ENCODE measurements around the gene IQSEC3.
"Not testable (repeated sequence)": the region's sequence is repeated elsewhere in the genome, so short reads cannot be mapped to it uniquely, and the experiment has no call there.

The IQSEC3 gene

DNA sequence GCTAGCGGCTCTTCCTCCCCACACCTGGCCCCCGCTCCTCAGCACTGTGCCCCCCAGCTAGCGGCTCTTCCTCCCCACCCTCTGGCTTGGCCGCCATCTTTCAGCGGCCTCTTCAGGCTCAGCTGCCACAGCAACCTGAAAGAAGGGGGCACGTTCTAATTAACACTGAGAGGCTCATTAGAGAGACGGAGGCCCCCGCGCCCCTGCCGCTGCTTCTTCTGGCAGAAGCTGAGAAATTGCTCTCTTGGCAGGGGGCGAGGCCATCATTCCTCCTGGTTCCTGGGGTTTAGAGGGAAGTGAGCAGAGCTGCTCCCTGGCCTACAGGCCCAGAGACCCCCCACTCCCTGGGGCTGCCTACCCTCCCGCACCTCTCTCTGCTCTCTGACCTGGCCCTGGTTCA is 64.4 kb downstream of the IQSEC3 start:
- H3K9me3 Mint-ChIP-seq = no peaks in the 10 kb centered on the region
- H3K27ac Mint-ChIP-seq = no peak overlapping the region
- no peak overlapping the region for H3K4me3 Mint-ChIP-seq
- H3K36me3 Mint-ChIP-seq = no peaks in the 10 kb centered on the region
- no peaks in the 10 kb centered on the region for H3K27me3 Mint-ChIP-seq
- H3K4me1 Mint-ChIP-seq = no peaks in the 10 kb centered on the region

DNA sequence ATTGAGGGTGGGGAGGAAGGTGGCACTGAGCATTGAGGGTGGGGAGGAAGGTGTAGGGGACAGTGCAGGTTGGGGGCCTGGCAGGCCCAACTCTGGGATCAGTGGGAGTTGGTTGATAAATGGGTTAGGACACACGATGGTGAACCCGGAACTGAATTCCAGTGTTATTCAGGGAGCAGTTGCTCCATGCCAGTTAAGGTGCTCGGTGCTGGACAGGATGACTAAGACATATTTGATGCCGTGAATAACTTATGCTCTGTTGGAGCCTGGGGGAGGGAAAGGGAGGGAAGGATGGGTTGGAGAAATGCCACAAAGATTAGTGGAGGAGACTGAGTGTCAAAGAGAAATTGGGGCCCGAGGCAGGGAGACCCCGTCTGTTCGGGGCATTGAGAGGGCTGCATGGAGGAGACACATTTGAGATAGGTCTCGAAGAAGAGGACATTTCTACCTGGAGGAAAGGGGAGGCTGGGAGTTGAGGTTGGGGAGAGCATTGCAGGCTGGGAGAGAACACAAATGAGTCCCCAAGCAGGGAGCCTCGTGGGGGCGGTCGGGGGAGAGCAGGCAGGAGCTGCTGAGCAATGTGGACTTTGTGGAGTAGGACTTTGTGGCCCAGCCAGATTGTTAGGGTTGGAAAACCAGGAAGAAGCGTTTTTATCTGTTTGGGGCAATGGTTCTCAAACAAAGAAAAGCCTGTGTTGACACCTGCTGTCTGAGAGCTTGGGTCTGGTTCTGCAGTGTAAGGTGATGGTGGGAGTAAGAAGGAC is 65.3 kb downstream of the IQSEC3 start:
- H3K27me3 Mint-ChIP-seq = no peaks in the 10 kb centered on the region
- peak overlapping the region; percentile 56 for H3K27ac Mint-ChIP-seq
- H3K4me3 Mint-ChIP-seq = no peak overlapping the region
- H3K9me3 Mint-ChIP-seq = no peaks in the 10 kb centered on the region
- H3K4me1 Mint-ChIP-seq = no peaks in the 10 kb centered on the region
- no peaks in the 10 kb centered on the region for H3K36me3 Mint-ChIP-seq

GRCh38 chr12:133616-134232 is 67.2 kb downstream of the IQSEC3 start:
- H3K4me1 Mint-ChIP-seq, H3K27ac Mint-ChIP-seq: not testable (repeated sequence)

DNA sequence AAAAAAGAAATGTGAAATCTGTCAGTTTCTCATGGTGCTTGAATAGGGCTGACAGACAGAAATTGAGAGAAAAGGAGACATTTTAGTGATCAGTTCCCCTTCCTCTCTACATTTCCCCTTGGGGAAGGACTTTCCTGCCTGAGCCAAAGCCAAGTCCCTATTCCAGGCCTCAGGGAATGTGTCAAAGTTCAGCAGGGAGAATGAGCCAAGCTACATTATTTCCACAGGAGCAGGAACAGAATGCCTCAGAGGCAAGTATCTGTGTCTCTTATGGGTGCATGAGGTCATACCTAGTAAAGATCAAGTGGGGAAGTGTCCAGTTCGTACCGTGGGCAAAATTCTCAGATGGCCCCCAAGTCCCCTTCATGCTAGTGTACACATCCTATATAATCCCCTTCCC is 68.6 kb downstream of the IQSEC3 start:
- Mint-ChIP-seq H3K27ac (no peak overlapping the region), H3K4me1 (peaks cover 11% of the 10 kb centered on the region), H3K9me3 (no peaks in the 10 kb centered on the region), H3K27me3 (peaks cover 12% of the 10 kb centered on the region), H3K36me3 (no peaks in the 10 kb centered on the region), H3K4me3 (no peak overlapping the region)

More at GRCh38 chr12:133616-134232, 67.2 kb downstream of the IQSEC3 start:
- H3K9me3 Mint-ChIP-seq, H3K4me3 Mint-ChIP-seq, H3K36me3 Mint-ChIP-seq, H3K27me3 Mint-ChIP-seq: not testable (repeated sequence)

GRCh38 chr12:138171-138897 is 71.8 kb downstream of the IQSEC3 start:
- H3K36me3 Mint-ChIP-seq = no peaks in the 10 kb centered on the region
- no peaks in the 10 kb centered on the region for H3K9me3 Mint-ChIP-seq
- no peak overlapping the region for H3K27ac Mint-ChIP-seq
- H3K27me3 Mint-ChIP-seq = peaks cover 15% of the 10 kb centered on the region
- no peak overlapping the region for H3K4me3 Mint-ChIP-seq
- peaks cover 16% of the 10 kb centered on the region for H3K4me1 Mint-ChIP-seq

GRCh38 chr12:138898-139534 is 72.4 kb downstream of the IQSEC3 start:
- H3K9me3 Mint-ChIP-seq = no peaks in the 10 kb centered on the region
- peak overlapping the region; percentile 70 for H3K4me3 Mint-ChIP-seq
- peaks cover 17% of the 10 kb centered on the region for H3K4me1 Mint-ChIP-seq
- H3K27me3 Mint-ChIP-seq = peaks cover 15% of the 10 kb centered on the region
- H3K36me3 Mint-ChIP-seq = no peaks in the 10 kb centered on the region
- H3K27ac Mint-ChIP-seq = no peak overlapping the region

DNA sequence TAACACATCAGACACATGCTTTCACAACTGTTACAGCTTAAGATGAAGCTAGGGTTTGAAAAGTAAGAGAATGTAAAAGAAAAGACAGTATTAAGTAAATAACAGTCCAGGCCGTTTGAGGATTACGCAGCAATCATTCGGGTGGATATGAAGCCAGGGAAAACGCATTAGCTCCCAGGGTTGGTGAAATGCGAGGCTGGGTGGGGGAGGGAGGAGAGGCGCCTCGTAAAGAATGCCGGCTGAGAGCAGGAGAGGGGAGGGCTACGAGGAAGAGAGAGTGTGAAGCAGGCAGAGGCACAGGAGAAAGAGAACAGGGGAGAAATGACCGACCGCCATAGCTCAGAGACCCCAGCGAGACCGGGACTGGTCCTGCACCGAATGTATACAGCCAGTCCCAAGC is 73.0 kb downstream of the IQSEC3 start:
- peaks cover 15% of the 10 kb centered on the region for H3K27me3 Mint-ChIP-seq
- H3K4me3 Mint-ChIP-seq = peak overlapping the region; percentile 70

DNA sequence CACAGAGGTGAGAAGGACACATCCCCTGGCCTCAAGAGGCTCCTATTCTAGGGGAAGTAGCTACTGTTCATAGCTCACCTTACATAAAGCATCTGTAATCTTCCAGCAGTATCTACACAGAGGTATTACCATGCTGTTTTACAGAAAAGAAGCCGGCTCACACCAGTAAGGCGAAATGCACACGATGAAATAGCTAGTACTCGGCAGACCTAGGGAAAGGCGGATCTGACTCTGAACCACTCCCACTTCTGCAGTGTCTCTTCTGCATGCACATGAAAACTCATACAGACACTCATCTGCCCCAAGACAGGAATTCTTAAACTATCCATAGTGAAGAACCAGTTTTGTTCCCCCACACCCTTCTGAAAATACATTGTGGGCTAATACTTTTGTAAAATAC is 73.6 kb downstream of the IQSEC3 start:
- Mint-ChIP-seq H3K27me3 (peaks cover 15% of the 10 kb centered on the region), H3K4me3 (peak overlapping the region; percentile 70), H3K9me3 (no peaks in the 10 kb centered on the region), H3K4me1 (peaks cover 23% of the 10 kb centered on the region), H3K27ac (no peak overlapping the region), H3K36me3 (no peaks in the 10 kb centered on the region)

More for the DNA sequence above, 73.0 kb downstream of the IQSEC3 start:
- Mint-ChIP-seq H3K27ac (no peak overlapping the region), H3K9me3 (no peaks in the 10 kb centered on the region), H3K4me1 (peaks cover 22% of the 10 kb centered on the region), H3K36me3 (no peaks in the 10 kb centered on the region)

- Mint-ChIP-seq H3K36me3 (no peaks in the 10 kb centered on the region), H3K4me1 (peaks cover 22% of the 10 kb centered on the region), H3K27me3 (peaks cover 11% of the 10 kb centered on the region), H3K27ac (no peak overlapping the region), H3K4me3 (peak overlapping the region; percentile 36), H3K9me3 (no peaks in the 10 kb centered on the region)
Measured at GRCh38 chr12:143964-144649, 77.5 kb downstream of the IQSEC3 start.

- Mint-ChIP-seq H3K4me3 (peak overlapping the region; percentile 36), H3K4me1 (peaks cover 15% of the 10 kb centered on the region), H3K9me3 (no peaks in the 10 kb centered on the region), H3K27ac (no peak overlapping the region), H3K36me3 (no peaks in the 10 kb centered on the region), H3K27me3 (peaks cover 4% of the 10 kb centered on the region)
Measured at GRCh38 chr12:144650-145284, 78.2 kb downstream of the IQSEC3 start.

DNA sequence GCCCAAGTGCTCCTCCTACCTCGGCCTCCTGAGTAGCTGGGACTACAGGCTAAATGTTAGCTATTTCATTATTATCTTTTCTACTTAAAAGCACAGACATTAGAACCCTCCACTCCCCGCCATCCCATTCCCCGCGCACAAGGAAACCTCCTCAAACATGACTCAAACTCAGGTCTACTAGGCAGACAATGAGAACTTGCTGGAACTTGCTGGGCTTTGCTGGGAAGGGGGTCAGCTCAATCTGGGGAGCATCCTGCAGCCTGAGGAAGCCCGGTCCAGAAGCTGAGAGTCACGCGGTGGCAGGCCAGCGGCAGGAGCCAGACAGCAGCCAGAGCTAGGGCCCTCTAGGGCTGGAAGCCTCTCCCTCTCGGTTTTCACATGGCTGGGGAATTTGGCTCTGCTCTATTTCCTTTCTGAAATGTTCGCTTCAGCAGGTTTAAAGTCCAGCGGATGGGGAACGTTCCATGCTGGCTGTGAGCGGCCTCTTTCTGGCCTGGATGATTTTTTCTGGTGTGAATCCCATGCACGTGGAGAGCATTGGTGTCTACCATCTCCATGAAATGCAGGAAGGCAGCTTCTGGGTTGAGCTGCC is 78.9 kb downstream of the IQSEC3 start:
- Mint-ChIP-seq H3K27me3 (peaks cover under 1% of the 10 kb centered on the region), H3K9me3 (no peaks in the 10 kb centered on the region), H3K27ac (no peak overlapping the region), H3K4me1 (peaks cover 8% of the 10 kb centered on the region), H3K4me3 (no peak overlapping the region), H3K36me3 (no peaks in the 10 kb centered on the region)

- H3K27me3 Mint-ChIP-seq = no peaks in the 10 kb centered on the region
- no peak overlapping the region for H3K4me3 Mint-ChIP-seq
- peaks cover 6% of the 10 kb centered on the region for H3K4me1 Mint-ChIP-seq
- H3K36me3 Mint-ChIP-seq = no peaks in the 10 kb centered on the region
- no peak overlapping the region for H3K27ac Mint-ChIP-seq
- no peaks in the 10 kb centered on the region for H3K9me3 Mint-ChIP-seq
Measured at GRCh38 chr12:147242-147641, 80.7 kb downstream of the IQSEC3 start.

- Mint-ChIP-seq H3K9me3 (no peaks in the 10 kb centered on the region), H3K36me3 (no peaks in the 10 kb centered on the region), H3K27me3 (no peaks in the 10 kb centered on the region), H3K27ac (no peak overlapping the region), H3K4me3 (no peak overlapping the region), H3K4me1 (peaks cover 11% of the 10 kb centered on the region)
Measured at GRCh38 chr12:148676-149416, 82.3 kb downstream of the IQSEC3 start.

DNA sequence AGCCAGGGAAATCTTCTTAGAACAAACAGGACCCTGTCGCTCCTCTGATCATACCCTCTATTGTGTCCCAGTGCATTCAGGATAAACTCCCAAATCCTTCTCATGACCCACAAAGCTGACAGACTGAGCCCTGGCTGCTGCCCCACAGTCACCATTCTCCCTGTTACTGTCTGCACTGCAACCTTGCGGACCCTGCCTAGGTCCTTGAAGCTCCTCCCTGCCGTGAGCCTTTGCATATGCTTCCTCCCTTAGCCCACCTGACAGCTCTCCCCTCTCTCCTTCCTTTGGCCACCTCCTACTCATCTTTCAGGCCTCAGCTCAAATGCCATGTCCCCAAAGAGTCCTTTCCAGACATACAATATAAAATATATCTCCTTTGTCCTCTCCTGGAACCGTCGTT is 85.0 kb downstream of the IQSEC3 start:
- no peaks in the 10 kb centered on the region for H3K27me3 Mint-ChIP-seq
- no peaks in the 10 kb centered on the region for H3K36me3 Mint-ChIP-seq
- no peaks in the 10 kb centered on the region for H3K9me3 Mint-ChIP-seq
- H3K4me1 Mint-ChIP-seq = peaks cover 5% of the 10 kb centered on the region
- H3K4me3 Mint-ChIP-seq = no peak overlapping the region
- no peak overlapping the region for H3K27ac Mint-ChIP-seq
